ENCODE data around the gene PPP1R3A.

The PPP1R3A gene

GRCh38 chr7:113921363-113921762 is 2.6 kb upstream of the PPP1R3A start:
- no peak for DNase-seq (ENCODE audit: low read depth, low spot score)
- no peaks in the 10 kb centered on the region for H3K9me3 ChIP-seq (ENCODE audit: control insufficient read depth, insufficient read depth, low read length)
- no peaks in the 10 kb centered on the region for H3K4me1 ChIP-seq (ENCODE audit: control insufficient read depth, insufficient read depth, low read length)
- no peak overlapping the region for H3K4me3 ChIP-seq (ENCODE audit: low read length)
- H3K36me3 ChIP-seq (ENCODE audit: control insufficient read depth, insufficient read depth, low read length): no peaks in the 10 kb centered on the region
- no peak overlapping the region for H3K27ac ChIP-seq (ENCODE audit: low read length)
- H3K27me3 ChIP-seq (ENCODE audit: control insufficient read depth, insufficient read depth, low read length): no peaks in the 10 kb centered on the region

GRCh38 chr7:113917840-113918239 is 969 bp downstream of the PPP1R3A start:
- H3K27me3 ChIP-seq (ENCODE audit: control insufficient read depth, insufficient read depth, low read length): no peaks in the 10 kb centered on the region
- DNase-seq (ENCODE audit: low read depth, low spot score): no peak
- H3K27ac ChIP-seq (ENCODE audit: low read length): no peak overlapping the region
- H3K4me1 ChIP-seq (ENCODE audit: control insufficient read depth, insufficient read depth, low read length): no peaks in the 10 kb centered on the region
- no CpG with 5 or more reads among the region's 1 CpG for WGBS (ENCODE audit: insufficient coverage, insufficient read length)
- no peaks in the 10 kb centered on the region for H3K9me3 ChIP-seq (ENCODE audit: control insufficient read depth, insufficient read depth, low read length)
- no peak overlapping the region for H3K4me3 ChIP-seq (ENCODE audit: low read length)
- H3K36me3 ChIP-seq (ENCODE audit: control insufficient read depth, insufficient read depth, low read length): no peaks in the 10 kb centered on the region

- H3K27ac ChIP-seq (ENCODE audit: low read length): no peak overlapping the region
- no peaks in the 10 kb centered on the region for H3K9me3 ChIP-seq (ENCODE audit: control insufficient read depth, insufficient read depth, low read length)
- no peaks in the 10 kb centered on the region for H3K27me3 ChIP-seq (ENCODE audit: control insufficient read depth, insufficient read depth, low read length)
- no peak for DNase-seq (ENCODE audit: low read depth, low spot score)
- H3K4me3 ChIP-seq (ENCODE audit: low read length): no peak overlapping the region
- no peaks in the 10 kb centered on the region for H3K36me3 ChIP-seq (ENCODE audit: control insufficient read depth, insufficient read depth, low read length)
- WGBS (ENCODE audit: insufficient coverage, insufficient read length): 100% methylated on average over 1 of the region's 2 CpGs
- H3K4me1 ChIP-seq (ENCODE audit: control insufficient read depth, insufficient read depth, low read length): no peaks in the 10 kb centered on the region
Measured at GRCh38 chr7:113915956-113916355, 2.9 kb downstream of the PPP1R3A start.

GRCh38 chr7:113912876-113913275 is 5.9 kb downstream of the PPP1R3A start:
- no peaks in the 10 kb centered on the region for H3K9me3 ChIP-seq (ENCODE audit: control insufficient read depth, insufficient read depth, low read length)
- H3K27ac ChIP-seq (ENCODE audit: low read length): no peak overlapping the region
- H3K4me3 ChIP-seq (ENCODE audit: low read length): no peak overlapping the region
- H3K36me3 ChIP-seq (ENCODE audit: control insufficient read depth, insufficient read depth, low read length): no peaks in the 10 kb centered on the region
- WGBS (ENCODE audit: insufficient coverage, insufficient read length): no CpG with 5 or more reads among the region's 6 CpGs
- DNase-seq (ENCODE audit: low read depth, low spot score): no peak
- no peaks in the 10 kb centered on the region for H3K27me3 ChIP-seq (ENCODE audit: control insufficient read depth, insufficient read depth, low read length)
- H3K4me1 ChIP-seq (ENCODE audit: control insufficient read depth, insufficient read depth, low read length): no peaks in the 10 kb centered on the region

- WGBS (ENCODE audit: insufficient coverage, insufficient read length): no CpG with 5 or more reads among the region's 3 CpGs
- H3K36me3 ChIP-seq (ENCODE audit: control insufficient read depth, insufficient read depth, low read length): no peaks in the 10 kb centered on the region
- H3K4me1 ChIP-seq (ENCODE audit: control insufficient read depth, insufficient read depth, low read length): no peaks in the 10 kb centered on the region
- no peak overlapping the region for H3K4me3 ChIP-seq (ENCODE audit: low read length)
- H3K9me3 ChIP-seq (ENCODE audit: control insufficient read depth, insufficient read depth, low read length): no peaks in the 10 kb centered on the region
- DNase-seq (ENCODE audit: low read depth, low spot score): no peak
- no peak overlapping the region for H3K27ac ChIP-seq (ENCODE audit: low read length)
- H3K27me3 ChIP-seq (ENCODE audit: control insufficient read depth, insufficient read depth, low read length): no peaks in the 10 kb centered on the region
Measured at GRCh38 chr7:113907617-113908016, 11.2 kb downstream of the PPP1R3A start.

GRCh38 chr7:113904521-113904920 is 14.3 kb downstream of the PPP1R3A start:
- no peaks in the 10 kb centered on the region for H3K4me1 ChIP-seq (ENCODE audit: control insufficient read depth, insufficient read depth, low read length)
- no peak overlapping the region for H3K27ac ChIP-seq (ENCODE audit: low read length)
- H3K27me3 ChIP-seq (ENCODE audit: control insufficient read depth, insufficient read depth, low read length): no peaks in the 10 kb centered on the region
- no peaks in the 10 kb centered on the region for H3K9me3 ChIP-seq (ENCODE audit: control insufficient read depth, insufficient read depth, low read length)
- DNase-seq (ENCODE audit: low read depth, low spot score): no peak
- WGBS (ENCODE audit: insufficient coverage, insufficient read length): no CpG with 5 or more reads among the region's 1 CpG
- no peak overlapping the region for H3K4me3 ChIP-seq (ENCODE audit: low read length)
- H3K36me3 ChIP-seq (ENCODE audit: control insufficient read depth, insufficient read depth, low read length): no peaks in the 10 kb centered on the region

GRCh38 chr7:113892818-113893217 is 26.0 kb downstream of the PPP1R3A start:
- Histone ChIP-seq H3K4me1 (ENCODE audit: control insufficient read depth, insufficient read depth, low read length) (no peaks in the 10 kb centered on the region), H3K36me3 (ENCODE audit: control insufficient read depth, insufficient read depth, low read length) (no peaks in the 10 kb centered on the region), H3K9me3 (ENCODE audit: control insufficient read depth, insufficient read depth, low read length) (no peaks in the 10 kb centered on the region), H3K27ac (ENCODE audit: low read length) (no peak overlapping the region), H3K4me3 (ENCODE audit: low read length) (no peak overlapping the region), H3K27me3 (ENCODE audit: control insufficient read depth, insufficient read depth, low read length) (no peaks in the 10 kb centered on the region)
- DNase-seq (ENCODE audit: low read depth, low spot score): no peak
- WGBS (ENCODE audit: insufficient coverage, insufficient read length): no CpG with 5 or more reads among the region's 3 CpGs

GRCh38 chr7:113891828-113892227 is 27.0 kb downstream of the PPP1R3A start:
- Histone ChIP-seq H3K27ac (ENCODE audit: low read length) (no peak overlapping the region), H3K36me3 (ENCODE audit: control insufficient read depth, insufficient read depth, low read length) (no peaks in the 10 kb centered on the region), H3K9me3 (ENCODE audit: control insufficient read depth, insufficient read depth, low read length) (no peaks in the 10 kb centered on the region), H3K4me3 (ENCODE audit: low read length) (no peak overlapping the region), H3K27me3 (ENCODE audit: control insufficient read depth, insufficient read depth, low read length) (no peaks in the 10 kb centered on the region), H3K4me1 (ENCODE audit: control insufficient read depth, insufficient read depth, low read length) (no peaks in the 10 kb centered on the region)
- no peak for DNase-seq (ENCODE audit: low read depth, low spot score)
- no CpG with 5 or more reads among the region's 1 CpG for WGBS (ENCODE audit: insufficient coverage, insufficient read length)

GRCh38 chr7:113891031-113891350 is 27.8 kb downstream of the PPP1R3A start:
- no peaks in the 10 kb centered on the region for H3K36me3 ChIP-seq (ENCODE audit: control insufficient read depth, insufficient read depth, low read length)
- no peak overlapping the region for H3K4me3 ChIP-seq (ENCODE audit: low read length)
- no peak overlapping the region for H3K27ac ChIP-seq (ENCODE audit: low read length)
- WGBS (ENCODE audit: insufficient coverage, insufficient read length): 100% methylated on average over 1 of the region's 2 CpGs
- no peaks in the 10 kb centered on the region for H3K4me1 ChIP-seq (ENCODE audit: control insufficient read depth, insufficient read depth, low read length)
- H3K9me3 ChIP-seq (ENCODE audit: control insufficient read depth, insufficient read depth, low read length): no peaks in the 10 kb centered on the region
- H3K27me3 ChIP-seq (ENCODE audit: control insufficient read depth, insufficient read depth, low read length): no peaks in the 10 kb centered on the region
- DNase-seq (ENCODE audit: low read depth, low spot score): no peak

GRCh38 chr7:113890331-113891030 is 28.3 kb downstream of the PPP1R3A start:
- H3K4me3 ChIP-seq (ENCODE audit: low read length): no peak overlapping the region
- H3K4me1 ChIP-seq (ENCODE audit: control insufficient read depth, insufficient read depth, low read length): no peaks in the 10 kb centered on the region
- WGBS (ENCODE audit: insufficient coverage, insufficient read length): no CpG with 5 or more reads among the region's 2 CpGs
- no peak overlapping the region for H3K27ac ChIP-seq (ENCODE audit: low read length)
- no peaks in the 10 kb centered on the region for H3K27me3 ChIP-seq (ENCODE audit: control insufficient read depth, insufficient read depth, low read length)
- no peak for DNase-seq (ENCODE audit: low read depth, low spot score)
- no peaks in the 10 kb centered on the region for H3K36me3 ChIP-seq (ENCODE audit: control insufficient read depth, insufficient read depth, low read length)
- H3K9me3 ChIP-seq (ENCODE audit: control insufficient read depth, insufficient read depth, low read length): no peaks in the 10 kb centered on the region

- DNase-seq (ENCODE audit: low read depth, low spot score): no peak
- no CpG with 5 or more reads among the region's 1 CpG for WGBS (ENCODE audit: insufficient coverage, insufficient read length)
- H3K27ac ChIP-seq (ENCODE audit: low read length): no peak overlapping the region
- H3K9me3 ChIP-seq (ENCODE audit: control insufficient read depth, insufficient read depth, low read length): no peaks in the 10 kb centered on the region
- H3K4me1 ChIP-seq (ENCODE audit: control insufficient read depth, insufficient read depth, low read length): no peaks in the 10 kb centered on the region
- H3K36me3 ChIP-seq (ENCODE audit: control insufficient read depth, insufficient read depth, low read length): no peaks in the 10 kb centered on the region
- H3K4me3 ChIP-seq (ENCODE audit: low read length): no peak overlapping the region
- H3K27me3 ChIP-seq (ENCODE audit: control insufficient read depth, insufficient read depth, low read length): no peaks in the 10 kb centered on the region
Measured at GRCh38 chr7:113883096-113883495, 35.7 kb downstream of the PPP1R3A start.
